ENCODE data around the gene ORAI3.
A peak's percentile ranks its signal among the peaks of the same experiment; 100 is the strongest.

Gene ORAI3

DNA sequence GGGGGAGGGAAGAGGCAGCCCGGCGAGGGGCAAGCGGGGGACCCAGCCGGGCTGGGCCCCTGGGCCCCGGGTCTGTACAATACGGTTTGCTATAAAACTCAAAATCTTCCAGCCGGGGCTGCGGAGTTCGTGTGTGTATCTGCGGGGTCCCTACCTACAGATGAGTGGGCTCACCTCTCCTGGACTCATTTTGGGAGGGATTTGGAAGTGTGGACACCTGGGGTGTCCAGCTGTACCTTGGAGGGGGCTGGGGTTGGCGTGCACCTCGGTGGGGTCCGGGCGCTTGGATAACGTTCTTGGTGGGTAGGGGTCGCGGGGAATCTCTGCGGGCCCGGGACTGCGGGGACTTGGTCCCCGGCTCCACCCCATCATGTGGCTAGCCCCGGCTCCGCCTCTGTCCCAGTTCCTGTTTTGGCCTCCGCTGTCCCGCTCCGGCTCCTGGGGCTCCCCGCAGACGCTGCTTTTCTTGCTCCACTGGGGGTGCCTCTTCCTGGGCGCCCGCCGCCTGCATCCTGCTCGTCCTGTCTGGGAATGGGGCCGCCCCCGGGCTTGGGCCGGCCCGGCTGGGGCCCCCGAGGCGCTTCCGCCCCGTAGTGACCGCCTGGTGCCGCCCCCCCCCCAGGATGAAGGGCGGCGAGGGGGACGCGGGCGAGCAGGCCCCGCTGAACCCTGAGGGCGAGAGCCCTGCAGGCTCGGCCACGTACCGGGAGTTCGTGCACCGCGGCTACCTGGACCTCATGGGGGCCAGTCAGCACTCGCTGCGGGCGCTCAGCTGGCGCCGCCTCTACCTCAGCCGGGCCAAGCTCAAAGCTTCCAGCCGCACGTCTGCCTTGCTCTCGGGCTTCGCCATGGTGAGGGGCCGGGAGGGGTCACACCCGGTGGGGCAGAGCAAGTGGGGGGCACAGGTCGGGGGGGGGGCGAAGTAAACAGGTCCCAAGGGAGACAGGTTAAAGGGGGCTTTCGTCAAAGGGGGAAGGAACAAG is at the start of gene ORAI3:
TSS of gene ORAI3 (plus strand) at position 402 of the 983 bp plus-strand sequence. CDS start at position 624, 222 bp downstream.
- DNase-seq = peak; percentile 63

DNA sequence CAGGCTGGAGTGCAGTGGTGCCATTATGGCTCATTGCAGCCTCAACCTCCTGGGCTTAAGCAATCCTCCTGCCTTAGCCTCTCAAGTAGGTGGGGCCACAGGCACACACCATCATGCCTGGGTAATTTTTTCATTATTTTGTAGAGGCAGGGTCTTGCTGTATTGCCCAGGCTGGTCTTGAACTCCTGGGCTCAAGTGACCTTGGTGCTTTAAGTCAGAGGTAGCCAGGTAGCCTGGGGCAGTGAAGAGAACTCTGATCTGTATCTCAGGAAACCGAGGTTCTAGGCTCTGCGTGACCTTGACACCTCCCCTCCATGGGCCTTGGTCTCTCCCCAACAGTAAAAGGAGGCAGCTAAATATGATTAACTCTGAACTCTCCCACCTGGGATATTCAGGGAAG is 49.1 kb upstream of the ORAI3 start:
- DNase-seq = no peak

DNA sequence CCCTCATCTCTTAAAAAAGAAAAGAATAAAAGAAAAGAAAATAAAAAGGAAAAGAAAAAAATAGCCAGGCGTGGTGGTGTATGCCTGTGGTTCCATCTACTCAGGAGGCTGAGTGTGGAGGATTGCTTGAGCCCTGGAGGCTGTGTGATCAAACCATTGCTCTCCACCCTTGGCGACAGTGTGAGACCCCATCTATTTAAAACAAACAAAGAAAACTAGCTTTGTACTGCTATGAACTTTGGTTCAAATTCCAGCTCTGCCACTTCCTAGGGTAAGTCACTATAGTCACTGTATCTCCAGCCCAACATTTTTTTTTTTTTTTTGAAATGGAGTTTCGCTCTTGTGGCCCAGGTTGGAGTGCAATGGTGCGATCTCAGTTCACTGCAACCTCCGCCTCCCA is 48.3 kb upstream of the ORAI3 start:
- no peak for DNase-seq

DNA sequence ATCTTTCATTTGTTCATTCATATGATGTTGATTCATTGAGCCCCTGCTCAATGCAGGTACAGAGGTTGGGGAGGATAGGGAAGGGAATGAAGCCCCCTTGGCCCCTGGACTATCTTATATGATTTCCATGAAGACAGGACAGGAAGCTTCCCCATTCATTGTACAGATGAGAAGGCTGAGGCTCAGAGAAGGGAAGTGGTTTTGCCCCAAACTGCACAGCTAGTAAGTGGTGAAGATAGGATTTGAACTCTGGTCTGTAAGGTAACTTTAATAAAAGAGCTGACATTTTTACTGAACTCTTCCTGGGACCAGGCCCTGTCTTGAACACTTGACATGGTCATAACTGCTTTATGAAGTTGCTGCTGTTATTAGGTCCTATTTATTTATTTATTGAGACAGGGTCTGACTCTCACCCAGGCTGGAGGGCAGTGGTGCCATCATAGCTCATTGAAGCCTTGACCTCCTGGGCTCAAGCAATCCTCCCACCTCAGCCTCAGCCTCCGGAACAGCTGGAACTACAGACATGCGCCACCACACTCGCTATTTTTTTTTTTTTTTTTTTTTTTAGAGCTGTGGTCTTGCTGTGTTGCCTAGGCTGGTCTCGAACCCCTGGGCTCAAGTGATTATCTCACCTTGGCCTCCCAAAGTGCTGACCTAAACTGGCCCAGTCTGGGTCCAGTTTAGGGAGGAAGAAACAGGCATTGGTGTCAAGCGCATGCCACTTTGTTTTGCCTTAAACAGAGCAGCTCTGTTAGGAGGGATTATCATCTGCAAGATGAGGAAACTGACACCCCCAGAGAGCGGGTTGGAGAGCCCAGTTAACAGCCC is 47.5 kb upstream of the ORAI3 start:
- DNase-seq = no peak

DNA sequence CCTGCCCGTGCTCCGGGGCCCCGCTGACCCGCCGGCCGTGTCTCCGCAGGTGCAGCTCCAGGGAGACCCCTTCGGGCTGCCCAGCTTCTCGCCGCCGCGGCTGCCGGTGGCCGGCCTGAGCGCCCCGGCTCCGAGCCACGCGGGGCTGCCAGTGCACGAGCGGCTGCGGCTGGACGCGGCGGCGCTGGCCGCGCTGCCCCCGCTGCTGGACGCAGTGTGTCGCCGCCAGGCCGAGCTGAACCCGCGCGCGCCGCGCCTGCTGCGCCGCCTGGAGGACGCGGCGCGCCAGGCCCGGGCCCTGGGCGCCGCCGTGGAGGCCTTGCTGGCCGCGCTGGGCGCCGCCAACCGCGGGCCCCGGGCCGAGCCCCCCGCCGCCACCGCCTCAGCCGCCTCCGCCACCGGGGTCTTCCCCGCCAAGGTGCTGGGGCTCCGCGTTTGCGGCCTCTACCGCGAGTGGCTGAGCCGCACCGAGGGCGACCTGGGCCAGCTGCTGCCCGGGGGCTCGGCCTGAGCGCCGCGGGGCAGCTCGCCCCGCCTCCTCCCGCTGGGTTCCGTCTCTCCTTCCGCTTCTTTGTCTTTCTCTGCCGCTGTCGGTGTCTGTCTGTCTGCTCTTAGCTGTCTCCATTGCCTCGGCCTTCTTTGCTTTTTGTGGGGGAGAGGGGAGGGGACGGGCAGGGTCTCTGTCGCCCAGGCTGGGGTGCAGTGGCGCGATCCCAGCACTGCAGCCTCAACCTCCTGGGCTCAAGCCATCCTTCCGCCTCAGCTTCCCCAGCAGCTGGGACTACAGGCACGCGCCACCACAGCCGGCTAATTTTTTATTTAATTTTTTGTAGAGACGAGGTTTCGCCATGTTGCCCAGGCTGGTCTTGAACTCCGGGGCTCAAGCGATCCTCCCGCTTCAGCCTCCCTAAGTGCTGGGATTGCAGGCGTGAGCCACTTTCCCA is 46.6 kb upstream of the ORAI3 start:
- peak; percentile 51 for DNase-seq

DNA sequence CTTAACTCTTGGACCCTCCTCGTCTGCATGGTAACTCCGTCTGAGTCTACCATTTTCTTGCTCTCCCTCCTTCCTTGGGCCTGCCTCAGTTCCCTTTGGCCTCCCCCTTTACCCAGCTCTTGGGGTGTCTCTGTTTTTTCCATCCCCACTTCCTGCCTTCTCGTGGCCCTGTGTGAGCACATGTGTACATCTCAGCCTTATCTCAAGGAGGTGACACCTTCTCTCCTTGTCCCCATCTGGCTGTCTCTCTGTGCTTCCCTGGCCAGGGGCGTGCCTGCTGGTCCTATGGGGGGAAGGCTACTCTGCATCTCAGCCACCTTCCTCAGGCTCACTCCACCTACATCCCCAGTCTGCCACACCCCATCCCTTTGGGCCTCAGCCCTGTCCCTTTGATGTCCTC is 45.9 kb upstream of the ORAI3 start:
- DNase-seq = no peak

DNA sequence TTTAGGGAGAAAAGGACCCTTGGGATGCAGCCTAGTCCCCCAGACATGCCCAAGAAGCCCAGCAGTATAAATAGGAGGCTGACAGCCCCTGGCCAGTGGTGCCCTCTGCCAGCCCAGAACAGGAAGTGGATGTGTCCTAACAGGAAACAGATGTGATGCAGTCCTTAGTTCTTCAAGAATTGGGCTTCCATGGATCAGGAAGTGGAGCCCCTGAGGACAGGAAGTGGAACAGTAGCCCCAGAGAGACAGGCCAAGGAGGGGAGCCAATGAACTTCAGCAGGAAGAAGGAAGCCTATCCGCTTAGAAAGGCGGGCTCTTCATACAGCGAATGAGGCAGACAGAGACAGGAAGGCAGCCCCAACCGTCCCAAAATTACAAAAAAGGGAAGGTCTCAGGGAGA is 45.3 kb upstream of the ORAI3 start:
- DNase-seq = peak; percentile 51

DNA sequence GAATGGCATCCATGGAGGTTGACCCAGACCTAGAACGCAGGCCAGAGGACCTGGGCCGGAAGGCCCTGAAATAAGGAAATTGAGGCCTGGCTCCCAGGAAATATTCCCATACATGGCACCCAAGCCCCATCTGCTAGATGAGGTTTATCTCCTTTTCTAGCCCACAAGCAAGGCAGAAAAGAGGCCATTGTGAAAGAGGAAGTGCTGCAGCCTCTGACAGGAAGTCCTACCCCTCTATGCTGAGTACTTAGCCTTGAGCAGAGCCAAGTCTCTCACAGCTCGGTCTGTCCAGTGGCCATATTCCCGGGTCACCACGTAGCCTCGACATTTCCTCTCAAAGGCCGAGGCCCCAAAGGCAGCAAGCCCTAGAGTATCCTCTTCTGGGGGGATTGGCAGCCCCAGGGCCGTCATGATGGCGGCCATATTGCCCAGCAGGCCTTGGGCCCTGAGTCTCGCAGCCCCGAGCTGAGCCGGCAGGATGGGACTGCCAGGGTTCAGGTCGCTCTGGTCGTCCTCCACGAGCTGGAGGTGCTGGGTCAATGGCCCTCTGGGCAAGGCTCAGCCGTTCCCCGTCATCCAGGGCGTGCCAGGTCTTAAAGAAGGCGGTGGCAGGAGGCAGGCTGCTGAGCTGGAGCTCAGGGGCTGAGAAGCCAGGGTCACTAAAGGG is 44.6 kb upstream of the ORAI3 start:
- no peak for DNase-seq

DNA sequence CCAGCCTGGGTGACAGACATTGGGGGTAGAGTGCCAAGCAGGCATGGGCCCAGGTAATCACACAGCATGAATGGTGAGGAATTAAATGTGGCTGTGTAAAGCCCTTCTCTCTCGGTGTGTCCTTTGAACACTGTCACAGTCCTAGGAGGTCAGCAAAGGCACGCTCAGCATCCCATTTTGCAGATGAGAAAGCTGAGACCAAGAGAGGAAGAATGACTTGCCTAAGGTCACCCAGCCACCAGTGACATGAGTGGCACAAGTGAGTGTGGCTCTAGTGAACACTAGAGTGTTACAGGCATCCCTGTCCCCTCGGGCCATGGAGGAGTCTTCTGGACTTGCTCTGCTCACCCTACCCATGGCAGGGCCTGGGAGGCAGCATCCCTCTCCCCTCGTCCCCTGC is 41.8 kb upstream of the ORAI3 start:
- no peak for DNase-seq

DNA sequence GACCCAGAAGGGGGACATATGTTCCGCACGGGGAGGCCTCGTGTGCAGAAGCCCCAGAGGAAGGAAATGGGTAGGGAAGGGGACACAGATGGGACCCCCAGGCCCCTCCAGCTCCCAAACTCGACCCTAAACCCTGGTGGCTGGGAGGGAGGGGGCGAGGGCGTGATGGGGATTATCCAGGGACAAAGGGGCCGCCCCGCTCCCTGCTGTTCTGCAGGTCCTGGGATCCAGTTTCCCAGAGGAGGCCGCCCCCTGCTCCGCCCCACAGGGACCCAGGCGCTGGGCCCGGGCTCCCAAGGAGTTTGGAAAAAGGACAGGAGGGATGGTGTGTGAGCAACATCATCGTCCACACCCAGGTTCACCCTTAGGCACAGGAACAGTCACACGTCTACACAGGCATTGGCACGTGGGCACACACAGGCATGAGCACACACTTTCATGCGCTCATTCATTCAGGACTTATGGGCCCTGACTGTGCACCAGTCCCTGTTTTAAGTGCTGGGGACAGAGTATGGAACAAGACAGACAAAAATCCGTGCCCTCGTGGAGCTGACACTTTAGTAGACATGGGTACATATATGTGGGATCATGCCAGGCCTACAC is 38.3 kb upstream of the ORAI3 start:
- DNase-seq = no peak

DNA sequence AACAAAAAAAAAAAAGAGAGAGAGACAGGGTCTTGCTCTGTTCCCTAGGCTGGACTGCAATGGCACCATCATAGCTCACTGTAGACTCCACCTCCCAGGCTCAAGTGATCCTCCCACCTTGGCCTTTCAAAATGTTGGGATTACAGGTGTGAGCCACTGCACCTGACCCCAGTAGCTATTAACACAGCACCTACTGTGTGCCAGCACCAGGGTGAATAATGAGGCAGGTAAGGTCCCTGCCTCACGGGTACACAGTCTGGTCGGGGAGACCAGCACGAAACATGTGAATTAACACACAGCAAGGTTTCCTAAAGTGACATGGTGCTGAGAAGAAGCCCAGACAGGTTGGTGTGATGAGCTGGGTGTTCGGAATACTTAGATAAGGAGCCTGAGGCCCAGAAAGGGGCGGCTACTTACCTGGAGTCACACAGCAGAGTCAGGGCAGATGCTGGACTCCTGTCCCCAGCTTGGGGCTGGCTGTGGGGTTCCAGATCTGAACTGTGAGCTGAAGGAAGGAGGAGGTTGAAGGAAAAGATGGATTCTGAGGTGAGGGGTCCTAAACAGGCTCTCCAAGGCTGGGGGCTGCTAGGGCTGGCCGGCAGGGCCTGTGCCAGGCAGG is 36.0 kb upstream of the ORAI3 start:
- DNase-seq = no peak

DNA sequence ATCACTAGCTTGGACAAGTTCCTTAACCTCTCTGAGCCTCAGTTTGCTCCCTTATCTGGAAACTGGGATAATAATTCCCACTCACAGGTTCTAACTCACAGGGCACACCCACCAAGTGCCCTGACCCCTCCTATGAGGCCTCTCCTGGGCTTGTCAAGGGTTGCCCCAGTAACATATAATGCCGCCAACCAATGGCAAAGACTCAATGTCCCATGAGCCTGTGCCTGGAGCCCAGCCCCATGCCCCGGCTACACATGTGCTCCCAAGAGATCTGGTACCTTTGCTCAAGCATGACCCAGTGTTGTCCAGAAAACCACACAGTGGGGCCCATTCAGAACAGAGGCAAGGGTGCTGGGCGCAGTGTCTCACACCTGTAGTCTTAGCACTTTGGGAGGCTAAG is 34.0 kb upstream of the ORAI3 start:
- no peak for DNase-seq

DNA sequence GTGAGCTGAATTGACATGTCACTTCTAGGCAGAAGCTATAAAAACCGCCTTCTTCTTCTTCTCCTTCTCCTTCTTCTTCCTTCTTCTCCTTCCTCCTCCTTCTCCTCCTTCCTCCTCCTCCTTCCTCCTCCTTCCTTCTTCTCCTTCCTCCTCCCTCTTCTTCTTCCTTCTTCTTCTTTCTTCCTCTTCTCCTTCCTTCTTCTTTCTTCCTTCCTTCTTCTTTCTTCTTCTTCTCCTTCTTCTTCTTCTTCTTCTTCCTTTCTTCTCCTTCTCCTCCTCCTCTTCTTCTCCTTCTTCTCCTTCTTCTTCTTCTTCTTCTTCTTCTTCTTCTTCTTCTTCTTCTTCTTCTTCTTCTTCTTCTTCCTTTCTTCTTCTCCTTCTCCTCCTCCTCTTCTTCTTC is 30.3 kb upstream of the ORAI3 start:
- no peak for DNase-seq

DNA sequence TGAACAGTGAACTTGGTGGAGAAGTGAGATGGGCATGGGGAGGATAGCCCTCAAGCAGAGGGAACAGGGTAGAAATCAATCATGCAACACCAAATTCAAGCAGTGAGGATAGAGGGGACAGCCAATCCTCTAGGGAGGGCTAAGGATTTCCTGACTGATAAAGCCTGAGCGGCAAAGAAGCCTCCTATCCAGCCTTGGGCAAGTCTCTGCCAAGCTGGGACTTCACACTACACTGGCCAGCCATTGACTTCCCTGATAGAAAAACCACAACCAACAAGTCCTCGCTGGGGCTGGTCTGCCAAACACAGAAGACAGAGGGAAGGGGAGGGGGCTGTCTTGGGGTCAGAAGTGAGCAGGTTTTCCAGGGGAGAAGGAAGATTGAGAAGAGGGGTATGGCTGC is 28.0 kb upstream of the ORAI3 start:
- DNase-seq = no peak

DNA sequence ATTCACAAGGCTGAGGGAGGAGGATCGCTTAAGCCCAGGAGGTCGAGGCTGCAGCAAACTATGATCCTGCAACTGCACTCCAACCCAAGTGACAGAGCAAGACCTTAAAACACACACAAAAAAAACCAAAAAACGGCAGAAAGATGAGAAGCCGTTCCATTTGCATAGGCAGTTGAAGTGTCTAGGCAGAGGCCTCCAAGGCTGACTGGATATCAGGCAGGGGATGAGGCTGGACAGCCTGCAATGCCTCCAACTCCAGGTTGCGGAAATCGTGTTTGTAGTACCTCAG is 27.5 kb upstream of the ORAI3 start:
- no peak for DNase-seq

DNA sequence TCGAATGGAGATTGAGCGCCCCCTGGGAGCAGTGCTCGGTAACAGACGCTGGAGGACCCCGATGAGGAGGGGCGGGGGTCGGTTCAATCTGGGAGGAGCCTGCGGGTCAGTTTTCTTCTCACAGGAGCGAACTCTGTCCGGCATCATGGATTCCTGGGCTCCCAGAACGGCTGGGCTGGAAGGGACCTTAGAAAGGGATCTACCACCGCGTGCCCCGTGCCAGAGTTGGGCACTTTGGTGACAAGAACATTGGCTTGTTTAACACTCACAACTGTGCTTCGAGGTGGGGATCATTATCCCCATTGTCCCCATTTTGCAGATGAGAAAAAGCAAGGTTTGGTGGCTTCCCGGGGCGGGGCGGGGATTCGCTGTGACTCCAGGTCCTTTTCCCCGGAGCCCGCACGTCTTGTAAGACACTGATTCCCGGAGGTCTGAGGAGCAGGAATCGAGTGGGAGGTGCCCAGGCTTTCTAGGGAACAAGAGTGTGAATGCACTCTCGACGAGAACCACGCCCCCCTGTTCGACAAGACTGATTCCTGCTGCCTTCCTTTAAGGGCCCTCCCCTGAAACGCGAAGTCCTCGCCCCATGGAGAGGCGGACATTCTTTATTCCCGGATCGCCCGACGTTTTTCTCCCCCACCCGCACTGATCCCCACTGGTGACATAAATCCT is 27.0 kb upstream of the ORAI3 start:
- DNase-seq = peak; percentile 85

DNA sequence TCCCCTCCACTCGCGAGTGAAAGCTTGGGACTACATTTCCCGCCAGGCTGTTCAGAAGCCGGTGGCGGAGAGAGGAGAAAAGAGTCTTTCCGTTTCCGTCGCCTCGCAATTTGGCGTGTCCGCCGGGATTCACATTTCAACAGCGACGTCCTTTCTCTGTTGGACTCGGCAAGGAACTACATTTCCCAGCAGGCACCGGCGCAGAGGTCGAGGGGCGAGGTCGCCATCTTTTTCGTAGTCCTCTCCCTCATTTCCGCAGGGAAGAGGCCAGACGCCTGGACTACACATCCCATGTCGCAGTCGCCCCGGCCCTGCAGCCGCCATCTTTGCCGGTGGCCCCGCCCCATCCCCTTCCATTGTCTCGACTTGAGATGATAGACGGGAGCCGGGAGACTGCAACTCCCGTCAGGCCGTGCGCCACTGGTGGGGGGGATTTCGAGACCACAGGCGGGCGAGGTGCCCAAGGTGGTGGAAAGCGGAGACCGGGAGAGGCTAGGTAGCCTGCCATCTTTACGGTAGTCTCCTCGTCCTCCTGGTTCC is 26.4 kb upstream of the ORAI3 start:
- DNase-seq = peak; percentile 100

DNA sequence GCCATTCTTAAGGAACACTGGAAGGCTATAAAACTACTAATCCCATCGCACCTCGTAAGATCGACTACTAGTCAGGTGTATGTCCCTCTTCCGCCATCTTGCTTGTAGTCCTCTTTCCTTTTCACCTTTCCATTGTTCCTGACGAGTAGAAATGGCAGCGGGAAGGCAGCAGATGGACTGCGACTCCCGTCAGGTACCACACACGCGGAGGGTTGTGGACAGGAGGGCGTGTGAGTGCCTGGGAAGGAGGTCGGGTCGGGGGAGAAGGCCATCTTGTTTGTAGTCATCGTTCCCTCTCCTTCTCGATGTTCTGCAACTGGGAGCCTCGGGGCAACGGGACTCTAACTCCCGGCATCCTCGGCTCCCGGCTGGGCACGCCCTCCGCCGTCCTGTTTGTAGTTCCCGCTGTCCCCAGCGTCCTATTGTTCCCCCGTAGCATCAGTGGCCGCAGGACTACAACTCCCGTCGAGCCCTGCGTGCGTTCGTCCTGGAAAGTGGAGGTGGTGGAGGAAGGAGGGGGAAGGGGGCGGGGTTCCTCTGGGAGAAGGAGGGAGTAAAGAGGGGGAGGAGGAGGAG is 25.8 kb upstream of the ORAI3 start:
- DNase-seq = peak; percentile 100

DNA sequence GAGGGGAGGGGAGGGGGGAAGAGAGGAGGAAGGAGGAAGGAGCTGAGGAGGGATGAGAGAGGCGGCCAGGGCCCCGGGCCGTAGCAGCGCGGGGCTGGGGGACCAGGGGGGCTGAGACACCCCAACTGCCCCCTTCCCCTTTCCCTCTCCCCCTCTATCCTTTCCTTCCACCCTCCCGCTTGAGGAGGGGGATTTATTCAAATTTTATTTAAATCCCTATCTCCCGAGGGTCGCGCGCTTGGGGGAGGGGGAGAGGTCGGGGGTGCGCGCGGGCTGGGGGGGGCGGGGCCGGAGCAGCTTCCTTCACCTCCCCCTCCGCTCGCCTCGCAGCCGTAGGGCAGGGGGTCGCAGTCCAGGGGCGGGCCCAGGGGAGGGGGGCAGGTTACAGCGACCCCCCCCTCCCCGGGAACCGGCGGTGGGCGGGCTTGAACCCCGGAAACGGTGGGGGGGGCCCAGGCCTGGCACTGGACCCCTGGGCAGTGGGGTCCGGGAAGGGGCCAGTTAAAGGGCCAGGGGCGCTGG is 25.3 kb upstream of the ORAI3 start, which contains the start of gene FBXL19:
TSS of gene FBXL19 (plus strand) at position 19 of the 522 bp plus-strand sequence. CDS start 2,183 bp downstream, outside the sequence.
- no peak for DNase-seq
